GM18520 (cell line): ENCODE results near the gene MICU2.
"Not testable (repeated sequence)": the region's sequence is repeated elsewhere in the genome, so short reads cannot be mapped to it uniquely, and the experiment has no call there.

Experiments
- ATAC-seq: cut with Tn5 transposase; IDR thresholded peaks from one replicate; pipeline ENCODE4 v1.9.1; 2021; ENCODE audit not compliant: unreplicated experiment

Gene MICU2

GRCh38 chr13:21595546-21595822 lies 8.5 kb downstream of the MICU2 start:
- peak; percentile 45 for ATAC-seq

- ATAC-seq = peak; percentile 28
These were observed 9.0 kb downstream of the MICU2 start for GRCh38 chr13:21594715-21595545.

- not testable (repeated sequence) for ATAC-seq
These were observed 13.1 kb downstream of the MICU2 start for GRCh38 chr13:21590665-21591456.

GRCh38 chr13:21590231-21590630 lies 13.7 kb downstream of the MICU2 start:
- no peak for ATAC-seq

GRCh38 chr13:21589510-21589909 lies 14.5 kb downstream of the MICU2 start:
- not testable (repeated sequence) for ATAC-seq

GRCh38 chr13:21588411-21588810 lies 15.6 kb downstream of the MICU2 start:
- not testable (repeated sequence) for ATAC-seq

GRCh38 chr13:21584973-21585592 lies 18.9 kb downstream of the MICU2 start:
- no peak for ATAC-seq

GRCh38 chr13:21583478-21583877 lies 20.5 kb downstream of the MICU2 start:
- ATAC-seq = no peak

- no peak for ATAC-seq
These were observed 23.2 kb downstream of the MICU2 start for GRCh38 chr13:21580736-21581135.

- ATAC-seq = peak; percentile 62
These were observed 24.1 kb downstream of the MICU2 start for GRCh38 chr13:21579754-21580316.

GRCh38 chr13:21578748-21579147 lies 25.2 kb downstream of the MICU2 start:
- no peak for ATAC-seq

- no peak for ATAC-seq
These were observed 27.5 kb downstream of the MICU2 start for GRCh38 chr13:21576426-21576825.

- no peak for ATAC-seq
These were observed 29.9 kb downstream of the MICU2 start for GRCh38 chr13:21573920-21574712.

GRCh38 chr13:21569686-21570085 lies 34.3 kb downstream of the MICU2 start:
- ATAC-seq = no peak

- no peak for ATAC-seq
These were observed 35.1 kb downstream of the MICU2 start for GRCh38 chr13:21568854-21569253.

GRCh38 chr13:21567714-21568113 lies 36.3 kb downstream of the MICU2 start:
- ATAC-seq = peak; percentile 58

- no peak for ATAC-seq
These were observed 46.0 kb downstream of the MICU2 start for GRCh38 chr13:21557995-21558394.

- ATAC-seq = no peak
These were observed 47.9 kb downstream of the MICU2 start for GRCh38 chr13:21556051-21556450.

- ATAC-seq = not testable (repeated sequence)
These were observed 50.7 kb downstream of the MICU2 start for GRCh38 chr13:21553261-21553660.

- ATAC-seq = no peak
These were observed 53.1 kb downstream of the MICU2 start for GRCh38 chr13:21550918-21551317.

GRCh38 chr13:21549633-21550032 lies 54.3 kb downstream of the MICU2 start:
- ATAC-seq = no peak
